Ascending aorta (tissue), 2 donors: ENCODE measurements around the gene ZSWIM5. TPM values are rescaled to one million over a fixed set of nuclear protein-coding genes. Genes with fewer than 3 reads are reported as not detected.
"Not testable (repeated sequence)": the region's sequence is repeated elsewhere in the genome, so short reads cannot be mapped to it uniquely, and the experiment has no call there.

ENCODE experiments used
- DNase-seq, 2 donors: peaks; one replicate each; pipeline ENCODE4 v3.0.0-alpha.2; 2019; ENCODE audit warnings: low spot score in 2 of 2
- H3K27ac ChIP-seq, 2 donors: fragments of 200-600 bp; sonication (generic); one replicate each; pipeline ENCODE4 v1.5.1; 2016 to 2017; ENCODE audit warnings: mild to moderate bottlenecking in 1 of 2
- H3K27me3 ChIP-seq: fragments of 200-600 bp; sonication (generic); one replicate; pipeline ENCODE4 v1.5.1; 2017
- H3K36me3 ChIP-seq, 2 donors: fragments of 200-600 bp; sonication (generic); one replicate each; pipeline ENCODE4 v1.5.1; 2016
- H3K4me1 ChIP-seq, 2 donors: fragments of 200-600 bp; sonication (generic); one replicate each; pipeline ENCODE4 v1.5.1; 2016 to 2017; ENCODE audit warnings: mild to moderate bottlenecking in 1 of 2
- H3K4me3 ChIP-seq, 2 donors: fragments of 200-600 bp; sonication (generic); one replicate each; pipeline ENCODE4 v1.5.1; 2016 to 2017; ENCODE audit warnings: mild to moderate bottlenecking in 1 of 2
- H3K9me3 ChIP-seq, 2 donors: fragments of 200-600 bp; sonication (generic); one replicate each; pipeline ENCODE4 v1.5.1; 2016
- CTCF ChIP-seq, 3 experiments: fragments of 200-600 bp in 2 of 3; fragments of 450-650 bp in 1 of 3; sonication (generic) in 2 of 3; IDR thresholded peaks; one replicate each; pipeline ENCODE4 v1.5.1; 2016 to 2019; ENCODE audit warnings: antibody characterized with exemption in 3 of 3, mild to moderate bottlenecking in 1 of 3, moderate library complexity in 1 of 3
- intact Hi-C: fragments of 100-400 bp; cut with DNase I; formaldehyde crosslinking; loops from one replicate; pipeline ENCODE4 v1.15.1; 2023
- total RNA-seq: library from RNA; depleted of rRNA; stranded (reverse); fragments of >200 nt; gene quantifications from one replicate; pipeline ENCODE4 v1.1.0, GENCODE V29; 2016

The ZSWIM5 gene
- total RNA-seq, 1 donor from 2014 or later = 1.2 TPM

DNA sequence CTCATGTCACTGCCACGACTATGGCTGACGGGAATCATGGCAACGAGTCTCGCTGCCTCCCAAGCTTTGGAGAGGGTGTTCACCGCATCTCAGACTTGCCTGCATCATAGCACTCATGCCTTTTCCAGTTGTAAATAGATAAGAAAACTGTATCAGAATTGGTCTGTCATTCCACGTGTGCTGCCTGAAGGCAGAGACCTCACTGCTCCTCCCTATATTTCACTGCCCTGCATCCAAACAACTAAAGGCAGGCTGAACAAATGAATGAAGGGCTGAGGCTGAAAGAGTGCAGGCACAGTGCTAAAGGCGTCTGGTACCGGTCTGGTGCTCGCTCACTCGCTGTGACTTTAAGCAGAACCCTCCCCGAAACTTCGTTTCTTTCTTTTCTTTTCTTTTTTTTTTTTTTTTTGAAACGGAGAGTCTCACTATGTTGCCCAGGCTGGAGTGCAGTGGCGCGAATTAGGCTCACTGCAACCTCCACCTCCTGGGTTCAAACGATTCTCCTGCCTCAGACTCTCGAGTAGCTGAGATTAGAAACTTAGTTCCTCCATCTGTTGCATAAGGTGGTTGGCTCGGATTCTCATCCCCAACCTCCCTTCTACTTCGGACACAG is 220.6 kb downstream of the ZSWIM5 start:
- DNase-seq = no peak
- H3K36me3 ChIP-seq = peaks cover 0 to under 1% of the 10 kb centered on the region in 2 donors
- H3K27ac ChIP-seq = peak overlapping the region; percentile 50 to 54
- peaks cover 5 to 25% of the 10 kb centered on the region in 2 donors for H3K4me1 ChIP-seq
- no peaks in the 10 kb centered on the region for H3K27me3 ChIP-seq
- intact Hi-C loops = loop anchor here (2.0 to 5.0 kb wide), 4 partner anchors 25 to 254 kb away; partner anchors contain the start of genes HECTD3 and RNU5D-1
- no peak for TF ChIP-seq CTCF (IDR thresholded peaks at IDR 0.05)
- peak overlapping the region; percentile 81 to 90 for H3K4me3 ChIP-seq
- H3K9me3 ChIP-seq = no peaks in the 10 kb centered on the region

DNA sequence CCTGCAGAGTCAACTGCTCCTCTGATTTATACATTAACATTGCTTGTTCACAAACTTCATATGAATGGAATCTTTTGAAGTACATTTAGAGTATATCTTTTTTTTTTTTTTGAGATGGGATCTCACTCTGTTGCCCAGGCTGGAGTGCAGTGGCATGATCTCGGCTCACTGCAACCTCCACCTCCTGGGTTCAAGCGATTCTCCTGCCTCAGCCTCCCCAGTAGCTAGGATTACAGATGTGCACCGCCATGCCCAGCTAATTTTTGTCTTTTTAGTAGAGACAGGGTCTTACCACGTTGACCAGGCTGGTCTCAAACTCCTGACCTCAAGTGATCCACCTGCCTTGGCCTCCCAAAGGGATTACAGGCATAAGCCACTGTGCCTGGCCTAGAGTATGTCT is 229.0 kb downstream of the ZSWIM5 start:
- intact Hi-C loops, H3K4me3 ChIP-seq: not testable (repeated sequence)
- peaks cover 23 to 67% of the 10 kb centered on the region in 2 donors for H3K36me3 ChIP-seq

DNA sequence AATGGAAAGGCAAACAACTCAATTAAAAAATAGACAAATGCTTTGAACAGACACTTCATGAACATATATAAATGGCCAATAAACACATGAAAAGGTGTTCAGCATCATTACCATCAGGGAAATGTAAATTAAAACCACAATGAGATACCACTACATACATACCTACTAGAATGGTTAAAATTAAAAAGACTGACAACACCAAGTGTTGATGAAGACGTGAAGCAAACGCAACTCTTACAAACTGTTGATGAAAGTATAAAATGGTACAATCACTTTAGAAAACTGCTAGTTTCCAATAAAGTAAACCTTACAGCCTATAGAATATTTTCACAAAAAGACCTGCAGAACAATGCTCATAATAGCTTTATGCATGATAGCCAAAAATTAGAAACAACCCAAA is 230.2 kb downstream of the ZSWIM5 start:
- Histone ChIP-seq H3K4me3 (no peak overlapping the region), H3K9me3 (no peaks in the 10 kb centered on the region), H3K36me3 (peaks cover 23 to 71% of the 10 kb centered on the region in 2 donors), H3K27ac (no peak overlapping the region), H3K27me3 (no peaks in the 10 kb centered on the region), H3K4me1 (no peaks in the 10 kb centered on the region)
- intact Hi-C loops = no loop called here
- no peak for DNase-seq
- no peak for TF ChIP-seq CTCF (IDR thresholded peaks at IDR 0.05)

More for the DNA sequence above, 229.0 kb downstream of the ZSWIM5 start:
- not testable (repeated sequence) for H3K27ac ChIP-seq, H3K9me3 ChIP-seq, H3K4me1 ChIP-seq, H3K27me3 ChIP-seq, DNase-seq

DNA sequence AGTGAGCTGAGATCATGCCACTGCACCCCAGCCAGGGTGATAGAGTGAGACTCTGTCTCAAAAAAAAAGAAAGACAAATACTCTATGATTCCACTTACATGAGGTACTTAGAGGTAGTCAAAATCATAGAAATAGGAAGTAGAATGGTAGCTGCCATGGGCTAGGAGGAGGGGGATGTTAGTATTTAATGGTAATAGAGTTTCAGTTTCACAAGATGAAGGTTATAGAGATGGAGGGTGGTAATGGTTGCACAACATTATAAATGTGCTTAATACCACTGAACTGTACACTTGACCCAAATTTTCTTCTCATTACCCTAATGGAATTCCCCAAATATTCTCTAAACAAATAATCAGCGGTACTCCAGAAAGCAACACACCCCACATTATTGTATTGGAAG is 232.8 kb downstream of the ZSWIM5 start:
- Histone ChIP-seq H3K36me3 (peaks cover 19 to 48% of the 10 kb centered on the region in 2 donors), H3K27ac (no peak overlapping the region), H3K4me1 (no peaks in the 10 kb centered on the region), H3K9me3 (no peaks in the 10 kb centered on the region), H3K4me3 (no peak overlapping the region), H3K27me3 (no peaks in the 10 kb centered on the region)
- no peak for DNase-seq
- TF ChIP-seq CTCF (IDR thresholded peaks at IDR 0.05) = no peak
- intact Hi-C loops = no loop called here

DNA sequence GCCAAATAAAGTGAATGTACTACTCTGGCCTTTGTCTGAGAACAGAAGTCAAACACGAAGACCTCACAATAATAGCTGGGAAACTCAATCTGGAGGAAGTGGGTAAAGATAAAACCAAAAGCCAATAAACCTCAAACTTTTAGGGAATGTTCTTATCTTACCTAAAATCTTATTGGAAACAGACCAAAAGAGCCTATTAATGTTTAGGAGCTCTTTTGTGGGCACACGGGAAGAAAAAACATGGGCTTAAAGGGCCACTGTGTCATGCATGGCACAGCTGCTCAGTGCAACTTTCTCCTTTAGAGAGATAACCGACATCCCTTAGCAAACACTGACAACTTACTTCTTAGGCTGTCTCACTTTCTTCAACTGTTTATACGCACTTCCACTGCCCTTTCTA is 236.1 kb downstream of the ZSWIM5 start:
- Histone ChIP-seq H3K9me3 (no peaks in the 10 kb centered on the region), H3K4me3 (no peak overlapping the region), H3K27me3 (no peaks in the 10 kb centered on the region), H3K27ac (no peak overlapping the region), H3K4me1 (peaks cover 0 to 7% of the 10 kb centered on the region in 2 donors), H3K36me3 (peaks cover 0 to 14% of the 10 kb centered on the region in 2 donors)
- intact Hi-C loops = no loop called here
- no peak for DNase-seq
- TF ChIP-seq CTCF (IDR thresholded peaks at IDR 0.05) = no peak

Other genes with a start within 250 kb of the ZSWIM5 start
- 3.6 TPM for gene EIF2B3, start 220.0 kb downstream of the ZSWIM5 start, total RNA-seq
- 32.1 TPM for gene HECTD3, start 195.3 kb downstream of the ZSWIM5 start, total RNA-seq
- gene UROD, start 194.4 kb downstream of the ZSWIM5 start, total RNA-seq = 150 TPM
- gene HPDL, start 120.3 kb upstream of the ZSWIM5 start, total RNA-seq = not detected
- gene TOE1, start 133.6 kb upstream of the ZSWIM5 start, total RNA-seq = 6.9 TPM
- 1.8 TPM for gene MUTYH, start 133.8 kb upstream of the ZSWIM5 start, total RNA-seq